Measurements from ENCODE around the gene NTSR1. TPM values are rescaled to one million over a fixed set of nuclear protein-coding genes. Genes with fewer than 3 reads are reported as not detected.
"Not testable (repeated sequence)": the region's sequence is repeated elsewhere in the genome, so short reads cannot be mapped to it uniquely, and the experiment has no call there.

Gene NTSR1
- total RNA-seq, 4 donors from 2014 or later: 1.5 to 23.9 (median 4.7) TPM

- no peaks in the 10 kb centered on the region for H3K9me3 ChIP-seq
- no peak overlapping the region for H3K4me3 ChIP-seq
- no peak for TF ChIP-seq POLR2AphosphoS5 (IDR thresholded peaks at IDR 0.05)
- no peak for TF ChIP-seq EP300 (IDR thresholded peaks at IDR 0.05; ENCODE audit: low read depth)
- TF ChIP-seq, protein P1, sequence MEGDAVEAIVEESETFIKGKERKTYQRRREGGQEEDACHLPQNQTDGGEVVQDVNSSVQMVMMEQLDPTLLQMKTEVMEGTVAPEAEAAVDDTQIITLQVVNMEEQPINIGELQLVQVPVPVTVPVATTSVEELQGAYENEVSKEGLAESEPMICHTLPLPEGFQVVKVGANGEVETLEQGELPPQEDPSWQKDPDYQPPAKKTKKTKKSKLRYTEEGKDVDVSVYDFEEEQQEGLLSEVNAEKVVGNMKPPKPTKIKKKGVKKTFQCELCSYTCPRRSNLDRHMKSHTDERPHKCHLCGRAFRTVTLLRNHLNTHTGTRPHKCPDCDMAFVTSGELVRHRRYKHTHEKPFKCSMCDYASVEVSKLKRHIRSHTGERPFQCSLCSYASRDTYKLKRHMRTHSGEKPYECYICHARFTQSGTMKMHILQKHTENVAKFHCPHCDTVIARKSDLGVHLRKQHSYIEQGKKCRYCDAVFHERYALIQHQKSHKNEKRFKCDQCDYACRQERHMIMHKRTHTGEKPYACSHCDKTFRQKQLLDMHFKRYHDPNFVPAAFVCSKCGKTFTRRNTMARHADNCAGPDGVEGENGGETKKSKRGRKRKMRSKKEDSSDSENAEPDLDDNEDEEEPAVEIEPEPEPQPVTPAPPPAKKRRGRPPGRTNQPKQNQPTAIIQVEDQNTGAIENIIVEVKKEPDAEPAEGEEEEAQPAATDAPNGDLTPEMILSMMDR (IDR thresholded peaks at IDR 0.05): no peak
- TF ChIP-seq POLR2A (IDR thresholded peaks at IDR 0.05): no peak
- H3K27ac ChIP-seq: no peak overlapping the region
- no peaks in the 10 kb centered on the region for H3K4me1 ChIP-seq
- in situ Hi-C loops (cut with MboI; ENCODE audit: low pct_ligation_motif_present in 1 of 4, low pct_unique_long_range_greater_than_20kb in 1 of 4, low sequenced_read_pairs in 3 of 4): loop anchor here in 1 of 4 donors (25.0 kb wide), 1 partner anchor 109 kb away; the partner anchor contains the start of gene MRGBP
- no peak for DNase-seq
- no peaks in the 10 kb centered on the region for H3K27me3 ChIP-seq
- 37 to 46% methylated on average over 7 to 9 of the region's 9 CpGs for WGBS, 2 donors (ENCODE audit: low coverage in 1 of 2)
- intact Hi-C loops (cut with DNase I; ENCODE audit: low total_unique reads): no loop called here
- H3K36me3 ChIP-seq: no peaks in the 10 kb centered on the region
Measured at GRCh38 chr20:62678553-62678952, 30.1 kb upstream of the NTSR1 start.

DNA sequence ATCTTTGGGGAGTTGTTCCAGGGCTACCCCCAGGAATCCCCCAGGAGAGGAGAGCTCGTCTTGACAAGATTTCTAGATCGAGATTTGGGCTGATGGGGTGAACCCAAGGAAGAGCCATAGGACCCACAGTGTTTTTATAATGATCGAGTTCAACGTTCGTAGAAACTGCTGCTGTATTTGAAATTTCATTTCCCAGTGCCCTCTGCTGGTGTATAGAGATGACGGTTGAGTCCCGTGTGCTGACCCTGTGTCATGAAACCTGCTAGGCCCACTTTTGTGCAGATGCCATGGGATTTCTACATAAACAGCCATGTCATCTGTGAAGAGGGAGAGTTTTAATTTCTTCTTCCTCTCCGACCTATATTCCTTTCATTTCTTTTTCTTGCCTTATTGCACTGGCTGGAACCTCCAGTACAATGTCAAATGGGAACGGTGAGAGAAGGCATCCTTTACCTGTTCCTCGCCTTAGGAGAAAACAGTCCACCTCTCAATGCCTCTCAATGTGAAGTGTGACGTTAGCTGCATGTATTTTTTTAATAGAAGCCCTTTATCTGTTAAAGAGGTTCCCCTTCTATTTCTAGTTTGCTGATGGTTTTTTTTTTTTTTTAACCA, 28.6 kb upstream of the NTSR1 start:
- in situ Hi-C loops (cut with MboI; ENCODE audit: low pct_ligation_motif_present in 1 of 4, low pct_unique_long_range_greater_than_20kb in 1 of 4, low sequenced_read_pairs in 3 of 4): loop anchor here in 1 of 4 donors (25.0 kb wide), 1 partner anchor 107 kb away; the partner anchor contains the start of gene MRGBP
- H3K9me3 ChIP-seq: no peaks in the 10 kb centered on the region
- TF ChIP-seq EP300 (IDR thresholded peaks at IDR 0.05; ENCODE audit: low read depth) (no peak), POLR2AphosphoS5 (IDR thresholded peaks at IDR 0.05) (no peak), POLR2A (IDR thresholded peaks at IDR 0.05) (no peak)
- TF ChIP-seq, protein P1 (IDR thresholded peaks at IDR 0.05): no peak
- no peak overlapping the region for H3K27ac ChIP-seq
- intact Hi-C loops (cut with DNase I; ENCODE audit: low total_unique reads): no loop called here
- no peak for DNase-seq
- H3K36me3 ChIP-seq: no peaks in the 10 kb centered on the region
- no peaks in the 10 kb centered on the region for H3K4me1 ChIP-seq
- WGBS, 2 donors (ENCODE audit: low coverage in 1 of 2): 92 to 93% methylated on average over 7 to 11 of the region's 11 CpGs
- H3K4me3 ChIP-seq: no peak overlapping the region
- H3K27me3 ChIP-seq: no peaks in the 10 kb centered on the region

- no peak for TF ChIP-seq EP300 (IDR thresholded peaks at IDR 0.05; ENCODE audit: low read depth)
- no peak for TF ChIP-seq POLR2A (IDR thresholded peaks at IDR 0.05)
- TF ChIP-seq, protein P1 (IDR thresholded peaks at IDR 0.05): no peak
- no peak for TF ChIP-seq POLR2AphosphoS5 (IDR thresholded peaks at IDR 0.05)
- H3K36me3 ChIP-seq: no peaks in the 10 kb centered on the region
- no peak overlapping the region for H3K27ac ChIP-seq
- H3K27me3 ChIP-seq: peaks cover 7% of the 10 kb centered on the region
- no peaks in the 10 kb centered on the region for H3K9me3 ChIP-seq
- H3K4me3 ChIP-seq: no peak overlapping the region
- in situ Hi-C loops (cut with MboI; ENCODE audit: low pct_ligation_motif_present in 1 of 4, low pct_unique_long_range_greater_than_20kb in 1 of 4, low sequenced_read_pairs in 3 of 4) (loop anchor here in 1 of 4 donors (25.0 kb wide), 1 partner anchor 104 kb away; the partner anchor contains the start of gene MRGBP), intact Hi-C loops (cut with DNase I; ENCODE audit: low total_unique reads) (no loop called here)
- H3K4me1 ChIP-seq: peaks cover 0 to 13% (median 5%) of the 10 kb centered on the region in 4 donors
- DNase-seq: no peak
- WGBS, 2 donors (ENCODE audit: low coverage in 1 of 2): 89 to 93% methylated on average over 3 to 30 of the region's 30 CpGs
Measured at GRCh38 chr20:62682912-62683517, 25.6 kb upstream of the NTSR1 start.

DNA sequence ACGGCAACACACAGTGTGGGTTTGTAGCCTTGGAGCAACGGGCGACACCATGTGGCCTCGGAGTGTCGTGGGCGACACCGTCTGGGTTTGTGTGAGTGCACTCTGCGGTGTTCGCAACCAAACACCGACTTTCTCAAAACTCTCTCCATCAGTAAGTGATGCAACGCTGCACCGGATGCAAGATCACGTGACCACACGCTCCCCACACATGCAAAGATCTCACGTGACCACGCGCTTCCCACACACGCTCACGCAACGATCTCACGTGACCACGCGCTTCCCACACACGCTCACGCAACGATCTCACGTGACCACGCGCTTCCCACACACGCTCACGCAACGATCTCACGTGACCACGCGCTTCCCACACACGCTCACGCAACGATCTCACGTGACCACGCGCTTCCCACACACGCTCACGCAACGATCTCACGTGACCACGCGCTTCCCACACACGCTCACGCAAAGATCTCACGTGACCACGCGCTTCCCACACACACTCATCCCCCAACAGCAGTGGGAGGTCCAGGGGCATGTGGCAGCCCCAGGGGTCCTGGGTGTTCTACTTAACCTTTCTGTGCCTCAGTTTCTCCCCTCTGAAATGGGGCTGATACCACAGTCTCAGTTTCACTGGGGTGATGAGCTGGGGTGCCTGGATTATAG, 24.8 kb upstream of the NTSR1 start:
- H3K27ac ChIP-seq; intact Hi-C loops (cut with DNase I; ENCODE audit: low total_unique reads); H3K27me3 ChIP-seq; H3K4me3 ChIP-seq; H3K9me3 ChIP-seq; DNase-seq; H3K36me3 ChIP-seq: not testable (repeated sequence)
- in situ Hi-C loops (cut with MboI; ENCODE audit: low pct_ligation_motif_present in 1 of 4, low pct_unique_long_range_greater_than_20kb in 1 of 4, low sequenced_read_pairs in 3 of 4): loop anchor here in 1 of 4 donors (25.0 kb wide), 1 partner anchor 104 kb away; the partner anchor contains the start of gene MRGBP
- peaks cover 0 to 13% (median 5%) of the 10 kb centered on the region in 4 donors for H3K4me1 ChIP-seq
- 94 to 100% methylated on average over 6 to 49 of the region's 52 CpGs for WGBS, 2 donors (ENCODE audit: low coverage in 1 of 2)
